NCI-H226 (cell line): ENCODE data around the gene PTPRN2.
"Not testable (repeated sequence)": the region's sequence is repeated elsewhere in the genome, so short reads cannot be mapped to it uniquely, and the experiment has no call there.

ENCODE experiments used
- DNase-seq: peaks from one replicate; pipeline ENCODE4 v3.0.0-alpha.2; 2015

The PTPRN2 gene

DNA sequence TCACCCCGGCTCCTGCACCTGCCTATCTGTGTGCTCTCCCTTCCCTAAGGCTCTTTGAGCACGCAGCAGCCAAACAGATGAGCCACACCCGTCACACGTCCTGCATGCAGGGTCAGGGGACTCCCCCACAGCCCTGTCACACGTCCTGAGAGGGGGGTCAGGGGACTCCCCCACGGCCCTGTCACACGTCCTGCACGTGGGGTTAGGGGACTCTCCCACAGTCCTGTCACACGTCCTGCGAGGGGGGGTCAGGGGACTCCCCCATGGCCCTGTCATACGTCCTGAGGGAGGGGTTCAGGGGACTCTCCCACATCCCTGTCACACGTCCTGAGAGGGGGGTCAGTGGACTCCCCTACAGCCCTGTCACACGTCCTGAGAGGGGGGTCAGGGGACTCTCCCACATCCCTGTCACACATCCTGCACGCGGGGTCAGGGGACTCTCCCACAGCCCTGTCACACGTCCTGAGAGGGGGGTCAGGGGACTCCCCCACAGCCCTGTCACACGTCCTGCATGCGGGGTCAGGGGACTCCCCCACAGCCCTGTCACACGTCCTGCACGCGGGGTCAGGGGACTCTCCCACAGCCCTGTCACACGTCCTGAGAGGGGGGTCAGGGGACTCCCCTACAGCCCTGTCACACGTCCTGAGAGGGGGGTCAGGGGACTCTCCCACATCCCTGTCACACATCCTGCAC is 211.3 kb downstream of the PTPRN2 start:
- not testable (repeated sequence) for DNase-seq

DNA sequence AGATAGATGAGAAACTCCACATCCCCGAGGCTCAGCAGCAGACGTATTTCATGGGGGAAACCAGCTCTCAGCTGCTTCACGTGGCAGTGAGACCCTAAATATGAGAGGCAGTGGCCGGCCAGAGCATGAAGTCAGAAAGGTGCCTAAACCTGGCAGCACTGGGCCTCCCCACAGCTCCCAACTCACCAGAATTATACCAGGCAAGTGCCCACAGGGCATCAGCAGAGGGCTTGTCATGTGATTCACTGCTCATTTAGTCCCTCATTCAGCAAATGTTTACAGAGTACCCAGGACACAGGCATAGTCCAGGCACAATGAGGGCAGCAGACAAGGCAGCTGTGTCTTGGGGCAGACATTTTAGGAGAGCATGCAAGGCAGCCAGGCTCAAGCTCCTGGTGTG is 212.6 kb downstream of the PTPRN2 start:
- DNase-seq: no peak

GRCh38 chr7:158374586-158374985 is 213.0 kb downstream of the PTPRN2 start:
- peak; percentile 2 for DNase-seq

GRCh38 chr7:158374146-158374545 is 213.5 kb downstream of the PTPRN2 start:
- DNase-seq: no peak

GRCh38 chr7:158373476-158374133 is 214.0 kb downstream of the PTPRN2 start:
- DNase-seq: no peak

DNA sequence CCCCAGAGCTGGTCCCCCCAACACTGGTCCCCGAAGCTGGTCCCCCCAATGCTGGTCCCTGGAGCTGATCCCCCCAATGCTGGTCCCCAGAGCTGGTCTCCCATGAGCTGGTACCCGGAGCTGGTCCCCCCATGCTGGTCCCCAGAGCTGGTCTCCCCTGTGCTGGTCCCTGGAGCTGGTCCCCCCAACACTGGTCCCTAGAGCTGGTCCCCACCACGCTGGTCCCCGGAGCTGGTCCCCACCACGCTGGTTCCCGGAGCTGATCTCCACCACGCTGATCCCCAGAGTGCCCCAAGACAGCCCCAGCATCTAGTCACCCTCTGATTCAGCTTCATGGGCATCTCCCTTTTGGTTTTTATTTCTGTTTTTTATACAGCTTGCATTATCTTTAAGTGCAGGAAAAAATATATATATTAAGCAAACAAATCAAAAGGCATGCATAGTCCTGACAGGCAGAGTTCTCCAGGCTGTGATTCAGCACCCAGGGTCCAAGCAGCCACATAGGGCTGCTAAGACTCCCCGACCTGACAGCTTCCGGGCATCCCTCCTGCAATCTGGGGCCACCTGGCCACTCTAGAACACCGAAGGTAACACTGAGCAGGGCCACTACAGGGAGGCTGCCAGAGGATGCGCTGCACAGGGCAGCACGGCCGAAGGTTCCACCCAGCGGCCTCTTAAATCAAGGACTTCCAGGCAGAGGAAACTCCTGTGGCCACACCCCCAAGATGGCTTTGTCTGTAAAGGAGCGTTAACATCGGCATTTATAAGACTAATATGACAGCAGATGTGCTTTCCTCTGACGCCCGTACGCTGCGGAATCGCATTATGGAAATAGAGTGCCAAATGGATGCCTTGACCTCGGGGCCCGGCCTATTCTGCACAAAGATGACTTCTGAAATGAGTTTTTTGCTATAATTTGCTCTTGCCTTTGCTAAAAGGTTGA is 215.0 kb downstream of the PTPRN2 start:
- no peak for DNase-seq

- DNase-seq: no peak
These were observed 215.8 kb downstream of the PTPRN2 start for GRCh38 chr7:158371856-158372255.

GRCh38 chr7:158369866-158370265 is 217.8 kb downstream of the PTPRN2 start:
- no peak for DNase-seq

DNA sequence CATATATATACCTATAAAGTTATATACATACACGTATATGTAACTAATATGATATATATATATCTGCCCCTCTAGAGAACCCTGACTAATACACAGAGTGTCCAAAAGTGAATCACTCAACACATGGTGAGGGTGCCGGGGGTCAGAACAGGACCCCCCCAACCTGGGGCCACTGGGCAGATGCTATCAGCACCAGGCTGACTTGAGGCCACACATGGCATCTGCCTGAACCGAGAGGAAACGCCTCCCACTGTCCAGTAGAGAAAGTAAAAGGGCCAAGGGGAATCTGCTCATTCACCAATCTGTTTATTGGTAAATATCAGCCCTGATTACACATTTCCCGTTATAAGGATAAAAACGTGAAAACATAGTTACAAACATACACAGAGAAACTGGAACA is 218.3 kb downstream of the PTPRN2 start:
- no peak for DNase-seq

DNA sequence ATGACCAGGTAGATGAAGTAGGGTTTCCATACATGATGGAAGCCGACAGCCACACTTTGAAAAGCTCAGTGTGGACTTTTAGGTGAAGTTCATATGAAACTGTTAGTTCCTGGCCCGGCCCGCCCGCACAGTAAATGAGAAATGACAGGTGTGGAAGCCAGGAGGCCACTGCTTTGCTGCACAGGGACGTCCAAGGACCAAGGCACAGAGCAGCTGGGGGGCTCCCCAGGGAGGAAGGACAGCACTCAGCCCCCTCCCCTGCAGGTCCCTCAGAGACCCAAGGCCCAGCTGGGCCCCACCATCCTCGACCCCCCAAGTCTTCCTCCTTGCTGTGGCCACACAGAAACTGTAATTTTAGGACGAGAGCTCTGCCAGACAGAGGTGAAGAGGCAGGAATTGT is 219.2 kb downstream of the PTPRN2 start:
- no peak for DNase-seq

- no peak for DNase-seq
These were observed 220.0 kb downstream of the PTPRN2 start for GRCh38 chr7:158367634-158367982.

- no peak for DNase-seq
These were observed 220.5 kb downstream of the PTPRN2 start for GRCh38 chr7:158366916-158367633.

- no peak for DNase-seq
These were observed 221.3 kb downstream of the PTPRN2 start for GRCh38 chr7:158366346-158366745.

DNA sequence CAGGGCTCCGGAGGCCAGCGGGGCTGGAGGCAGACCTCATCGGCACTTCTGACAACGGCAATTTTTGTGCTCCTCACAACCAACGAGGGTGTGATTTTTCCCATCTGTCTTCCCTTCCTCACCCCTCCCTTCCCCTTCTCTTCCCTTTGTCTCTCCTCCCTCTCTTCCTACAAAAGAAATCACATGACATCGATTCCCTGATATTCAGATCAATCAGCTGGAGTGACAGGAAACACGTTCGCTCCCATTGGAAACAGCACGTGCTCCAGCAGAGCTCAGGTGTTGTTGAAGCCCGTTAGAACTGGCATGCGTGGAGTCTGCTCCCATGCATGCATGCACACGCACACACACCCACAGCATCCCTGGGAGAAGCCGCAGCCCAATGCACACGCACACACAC is 222.4 kb downstream of the PTPRN2 start:
- no peak for DNase-seq

DNA sequence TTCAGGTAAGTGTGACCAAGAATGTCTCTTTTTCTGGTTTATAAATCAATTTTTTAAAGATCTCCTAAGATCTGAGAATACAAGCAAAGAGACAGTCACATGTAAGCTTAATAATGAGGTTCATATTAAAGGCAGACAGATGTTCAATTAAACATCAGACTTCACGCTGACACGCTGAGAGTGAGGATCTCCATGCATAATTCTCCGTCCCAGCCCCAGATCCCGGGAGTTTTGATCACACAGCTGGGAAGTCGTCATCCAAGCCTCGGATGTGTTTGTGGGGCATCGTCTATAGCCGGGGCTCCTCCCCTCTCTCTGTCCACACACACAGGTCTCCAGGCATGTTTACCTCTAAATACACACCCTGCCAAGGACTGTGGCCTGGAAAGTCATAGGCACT is 223.2 kb downstream of the PTPRN2 start:
- DNase-seq: no peak

DNA sequence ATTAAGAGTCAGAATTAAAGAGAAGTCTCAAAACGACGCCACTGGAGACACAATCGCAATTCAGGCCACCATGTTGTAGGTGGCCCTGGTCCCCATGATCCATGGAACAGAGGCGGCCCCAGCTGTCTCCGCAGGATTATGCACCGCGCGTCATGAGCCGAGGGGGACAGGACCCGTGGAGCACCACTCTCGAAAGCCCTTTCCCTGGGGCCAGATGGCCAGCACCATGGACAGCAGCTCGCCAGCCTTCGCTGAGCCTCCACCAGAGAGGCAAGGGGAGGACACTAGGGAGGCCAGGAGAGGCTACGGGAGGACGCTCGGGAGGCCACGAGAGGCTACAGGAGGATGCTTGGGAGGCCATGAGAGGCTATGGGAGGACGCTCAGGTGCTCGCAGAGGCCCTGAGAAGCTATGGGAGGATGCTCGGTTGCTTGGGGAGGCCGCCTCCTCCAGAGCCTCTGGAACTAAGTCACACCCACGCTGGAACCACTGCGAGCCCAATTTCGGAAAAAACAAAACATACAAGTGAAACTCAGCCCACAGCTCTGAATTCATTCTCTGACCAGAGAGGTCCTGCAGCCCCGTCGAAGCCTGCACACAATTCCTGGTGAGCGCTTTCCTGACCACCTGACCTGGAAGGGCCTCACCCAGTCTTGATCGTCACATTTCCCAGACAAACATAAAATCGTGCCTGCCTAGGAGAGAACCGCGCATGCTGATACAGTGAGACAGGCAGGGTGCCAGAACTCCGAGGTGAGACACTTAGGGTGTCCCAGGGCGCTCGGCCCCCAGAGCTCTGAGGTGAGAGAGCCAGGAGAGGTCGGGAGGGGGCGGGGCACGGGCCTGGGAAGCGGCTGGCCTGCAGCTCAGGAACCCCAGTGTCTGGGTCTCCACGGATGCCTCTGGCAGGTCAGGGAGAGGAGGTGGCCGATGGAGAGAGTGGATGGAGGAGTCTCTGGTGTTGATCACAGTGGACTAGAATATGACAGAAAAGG is 224.4 kb downstream of the PTPRN2 start:
- DNase-seq: no peak

GRCh38 chr7:158362001-158362400 is 225.6 kb downstream of the PTPRN2 start:
- no peak for DNase-seq

GRCh38 chr7:158361326-158361946 is 226.2 kb downstream of the PTPRN2 start:
- no peak for DNase-seq

GRCh38 chr7:158358926-158359645 is 228.5 kb downstream of the PTPRN2 start:
- no peak for DNase-seq
